GM21576 (cell line): ENCODE results near the gene NCOA5.

Experiments used
- ATAC-seq: cut with Tn5 transposase; IDR thresholded peaks from one replicate; pipeline ENCODE4 v1.9.1; 2021; ENCODE audit warnings: mild to moderate bottlenecking, moderate library complexity; ENCODE audit not compliant: unreplicated experiment

The NCOA5 gene

GRCh38 chr20:46046588-46047310 lies 43.0 kb downstream of the NCOA5 start:
- no peak for ATAC-seq

DNA sequence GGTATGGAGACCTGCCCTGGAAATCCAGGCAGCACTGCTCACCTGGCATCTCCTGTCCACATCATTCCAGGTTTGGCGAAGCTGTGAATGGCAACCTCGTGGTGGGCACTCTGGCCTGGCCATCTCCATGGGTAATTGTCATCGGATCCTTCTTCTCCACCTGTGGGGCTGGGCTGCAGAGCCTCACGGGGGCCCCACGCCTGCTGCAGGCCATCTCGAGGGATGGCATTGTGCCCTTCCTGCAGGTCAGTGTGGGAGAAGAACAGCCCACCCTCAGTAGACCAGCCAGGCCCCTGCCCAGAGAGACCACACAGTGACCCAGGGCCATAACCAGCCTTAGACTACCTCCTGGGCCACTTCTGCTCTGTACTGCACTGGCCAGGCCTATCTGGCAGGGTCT lies 44.9 kb downstream of the NCOA5 start:
- no peak for ATAC-seq

DNA sequence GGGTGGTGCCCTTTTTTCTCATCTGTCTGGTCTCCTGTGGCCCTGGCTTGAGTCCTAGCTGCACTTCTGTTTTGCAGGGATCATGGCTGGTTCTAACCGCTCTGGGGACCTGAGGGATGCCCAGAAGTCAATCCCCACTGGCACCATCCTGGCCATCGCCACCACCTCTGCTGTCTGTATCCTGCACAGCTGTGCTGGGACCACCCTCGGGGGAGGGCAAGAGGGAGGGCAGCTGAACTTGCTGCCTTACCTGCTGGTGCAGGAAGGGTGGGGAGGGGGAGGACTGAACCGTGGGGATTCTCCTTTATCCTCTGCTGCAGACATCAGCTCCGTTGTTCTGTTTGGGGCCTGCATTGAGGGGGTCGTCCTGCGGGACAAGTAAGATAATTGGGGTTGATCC lies 46.2 kb downstream of the NCOA5 start:
- ATAC-seq = no peak

DNA sequence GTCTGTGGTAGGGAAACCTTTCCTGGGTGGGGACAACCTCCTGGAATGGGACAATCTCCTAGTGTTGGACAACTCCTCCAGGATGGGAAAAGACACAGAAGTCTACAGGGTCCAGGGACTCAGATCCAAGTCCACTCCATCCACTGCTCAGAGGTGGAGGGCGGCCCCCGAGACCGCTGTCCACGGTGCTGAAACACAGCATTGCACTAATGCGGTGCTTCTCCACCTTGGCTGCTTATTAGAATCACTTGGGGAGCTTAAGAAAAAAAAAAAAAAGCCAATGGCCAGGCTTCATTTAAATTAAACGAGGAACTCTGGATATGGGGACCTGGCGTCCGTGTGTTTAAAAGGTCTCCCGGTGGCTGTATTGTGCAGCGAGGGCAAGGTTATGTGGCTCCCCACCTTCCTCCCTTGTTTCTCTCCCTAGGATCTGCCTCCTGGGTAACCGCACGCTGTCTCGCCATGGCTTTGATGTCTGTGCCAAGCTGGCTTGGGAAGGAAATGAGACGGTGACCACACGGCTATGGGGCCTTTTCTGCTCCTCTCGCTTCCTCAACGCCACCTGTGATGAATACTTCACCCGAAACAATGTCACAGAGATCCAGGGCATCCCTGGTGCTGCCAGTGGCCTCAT lies 48.7 kb downstream of the NCOA5 start:
- ATAC-seq = no peak

DNA sequence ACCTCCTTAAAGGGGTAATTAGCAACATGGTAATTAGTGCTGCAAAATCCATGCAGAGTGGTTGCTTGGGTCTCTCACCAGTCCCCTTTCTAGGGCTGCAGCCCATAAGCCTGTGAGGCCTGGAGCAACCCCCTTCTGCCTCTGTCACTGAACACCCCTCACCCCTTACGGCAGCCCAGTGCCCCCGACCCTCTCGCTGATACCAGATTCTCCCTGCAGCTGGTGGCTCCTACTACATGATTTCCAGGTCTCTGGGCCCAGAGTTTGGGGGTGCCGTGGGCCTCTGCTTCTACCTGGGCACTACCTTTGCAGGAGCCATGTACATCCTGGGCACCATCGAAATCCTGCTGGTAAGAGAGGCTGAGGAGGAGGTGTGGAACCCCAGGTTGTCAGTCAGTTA lies 52.7 kb downstream of the NCOA5 start:
- no peak for ATAC-seq

DNA sequence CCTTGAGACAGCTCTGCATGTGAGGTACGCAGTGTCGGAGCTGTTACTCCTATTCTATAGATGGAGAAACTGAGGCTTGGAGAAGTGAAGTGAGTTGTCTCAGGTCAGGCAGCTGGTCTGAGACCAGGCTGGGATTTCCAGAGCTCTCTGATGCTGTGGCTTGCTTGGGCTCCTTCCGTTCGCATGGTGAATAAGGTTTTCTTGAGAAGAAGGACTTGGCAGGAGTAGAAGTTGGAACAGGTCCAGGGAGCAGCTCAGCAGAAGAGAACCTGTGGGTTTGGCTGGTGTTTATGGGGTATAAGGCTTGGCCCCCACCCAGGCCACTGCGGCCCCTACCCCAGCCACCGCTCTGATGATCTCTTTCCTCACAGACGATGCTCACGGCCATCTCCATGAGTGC lies 53.4 kb downstream of the NCOA5 start:
- no peak for ATAC-seq

DNA sequence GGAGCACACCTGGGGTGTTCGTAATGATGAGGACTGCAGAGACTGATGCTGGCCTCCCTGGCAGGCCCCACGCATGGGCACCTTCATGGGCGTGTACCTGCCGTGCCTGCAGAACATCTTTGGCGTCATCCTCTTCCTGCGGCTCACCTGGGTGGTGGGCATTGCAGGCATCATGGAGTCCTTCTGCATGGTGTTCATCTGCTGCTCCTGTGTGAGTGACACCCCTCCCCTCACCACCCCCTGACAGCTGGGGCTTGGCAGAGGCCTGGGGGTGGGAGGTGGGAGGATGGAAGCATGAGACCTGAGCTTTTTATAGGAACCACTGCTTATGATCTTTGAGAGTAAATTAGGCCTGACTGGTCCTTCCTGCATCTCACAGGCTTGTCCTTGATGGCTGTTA lies 54.0 kb downstream of the NCOA5 start:
- no peak for ATAC-seq

DNA sequence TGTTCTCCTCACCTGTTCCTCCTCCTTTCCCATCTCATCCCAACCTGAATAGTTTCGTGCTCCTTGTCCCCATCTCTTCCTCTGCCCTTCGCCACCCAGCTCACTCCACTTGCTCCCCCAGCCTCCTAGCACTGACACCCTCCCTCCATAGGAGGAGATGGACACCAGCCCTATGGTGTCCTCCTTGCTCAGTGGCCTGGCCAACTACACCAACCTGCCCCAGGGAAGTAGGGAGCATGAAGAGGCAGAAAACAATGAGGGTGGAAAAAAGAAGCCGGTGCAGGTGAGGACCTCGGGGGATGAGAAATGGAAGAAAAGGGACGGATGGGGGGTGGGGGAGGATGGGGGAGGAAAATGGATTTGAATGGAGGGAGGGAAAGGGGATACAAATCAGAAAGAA lies 54.5 kb downstream of the NCOA5 start:
- no peak for ATAC-seq

DNA sequence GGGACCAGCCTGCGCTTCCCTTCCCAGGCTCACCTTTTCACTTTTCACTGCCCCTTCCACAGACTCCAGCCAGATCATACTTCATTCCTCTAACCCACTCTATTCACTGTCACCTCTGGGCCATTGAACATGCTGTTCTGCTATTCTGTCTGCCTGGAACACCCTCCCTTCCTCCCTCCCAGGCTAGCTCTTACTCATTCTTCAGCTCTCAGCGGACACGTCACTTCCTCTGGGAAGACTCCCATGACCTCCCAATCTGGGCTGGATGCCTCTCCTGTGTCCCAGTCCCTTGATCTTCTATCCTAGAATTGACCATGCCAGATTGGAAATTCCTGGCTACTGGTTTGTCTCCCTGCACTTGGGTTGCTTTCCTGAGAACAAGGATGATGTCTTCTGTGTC lies 55.7 kb downstream of the NCOA5 start:
- ATAC-seq = no peak

DNA sequence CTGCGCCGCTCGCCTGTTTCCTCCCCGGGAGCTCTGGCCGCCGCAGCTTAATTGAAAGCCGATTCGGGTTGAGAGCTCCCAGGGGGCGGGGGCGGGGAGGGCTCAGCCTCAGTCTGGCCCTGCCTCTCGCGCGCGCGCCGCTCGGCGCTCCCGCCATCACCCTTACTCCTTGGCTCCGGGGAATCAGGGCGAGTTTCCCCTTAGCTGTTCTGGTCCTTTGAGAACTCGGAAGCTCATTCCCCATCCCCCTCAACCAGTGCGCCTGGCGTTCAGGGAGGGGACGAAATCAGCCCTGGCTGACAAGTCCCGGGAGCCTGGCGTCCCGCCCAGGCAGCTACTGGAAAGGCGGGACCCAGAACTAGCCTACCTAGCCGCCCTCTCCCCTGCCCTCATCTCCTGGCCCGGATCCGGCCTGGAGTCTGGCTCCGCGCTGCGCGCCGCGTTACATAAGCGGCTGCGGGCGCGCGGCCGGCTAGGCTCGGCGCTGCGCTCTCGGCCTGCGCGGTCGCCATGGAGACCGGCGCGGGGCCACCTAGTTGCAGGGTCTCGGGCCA lies 58.0 kb downstream of the NCOA5 start:
- no peak for ATAC-seq

- no peak for ATAC-seq
Observed at GRCh38 chr20:46031014-46031569, 58.7 kb downstream of the NCOA5 start.

GRCh38 chr20:46030284-46031013 lies 59.3 kb downstream of the NCOA5 start:
- ATAC-seq = no peak

- no peak for ATAC-seq
Observed at GRCh38 chr20:46028772-46029371, 60.9 kb downstream of the NCOA5 start, which contains the start of gene SLC12A5. Gene SLC12A5, plus strand, starts transcription at chr20:46029215. Its CDS starts 130 bp downstream, at chr20:46029345.

GRCh38 chr20:46028110-46028509 lies 61.7 kb downstream of the NCOA5 start:
- ATAC-seq = no peak

DNA sequence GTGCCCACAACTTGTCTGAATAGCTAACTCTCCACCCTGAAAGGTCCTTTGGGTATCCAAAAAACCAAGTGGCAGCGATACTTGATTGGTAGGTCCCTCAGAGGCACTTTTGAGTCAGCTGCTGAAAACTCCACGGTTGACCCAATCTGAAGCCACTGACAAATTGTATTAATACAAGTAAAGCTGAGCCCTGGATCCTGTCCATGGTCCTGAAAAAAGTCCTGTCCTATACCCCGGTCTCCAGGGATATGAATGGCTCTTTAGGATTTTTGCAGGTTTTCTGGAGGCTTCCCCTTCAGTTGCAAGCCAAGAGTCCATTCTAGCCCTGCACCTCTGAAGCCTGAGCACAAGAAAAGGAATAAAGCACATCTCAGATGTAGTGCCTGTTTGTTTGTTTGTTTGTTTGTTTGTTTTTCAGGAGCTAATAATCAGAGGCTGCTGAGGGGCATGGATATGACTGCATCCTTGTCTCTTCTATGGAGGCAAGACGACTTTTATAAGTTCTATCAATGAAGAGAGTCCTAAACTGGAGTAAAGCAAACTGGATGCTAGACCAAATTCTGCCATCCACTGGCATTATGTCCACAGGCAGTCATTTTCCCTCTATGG lies 62.4 kb downstream of the NCOA5 start:
- no peak for ATAC-seq

DNA sequence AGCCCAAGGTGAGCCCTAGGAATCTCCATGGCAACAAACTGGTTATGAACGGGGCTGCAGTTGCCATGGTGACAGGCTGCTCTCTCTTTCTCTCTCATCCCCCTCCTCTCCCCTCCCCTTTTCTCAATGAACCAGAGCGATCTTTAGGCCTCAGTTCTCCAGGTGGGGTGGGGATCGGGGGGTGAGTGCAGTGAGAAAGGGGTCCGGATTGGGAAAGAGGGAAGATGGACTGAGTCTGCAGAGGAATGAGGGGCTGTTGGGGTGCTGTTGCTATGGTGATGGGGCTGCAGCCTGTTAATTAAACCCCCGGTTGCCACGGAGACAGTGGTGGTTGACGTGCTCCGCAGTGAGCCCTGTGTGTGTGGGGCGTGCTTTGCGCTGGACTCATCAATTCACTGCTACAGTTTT lies 64.4 kb downstream of the NCOA5 start:
- no peak for ATAC-seq

DNA sequence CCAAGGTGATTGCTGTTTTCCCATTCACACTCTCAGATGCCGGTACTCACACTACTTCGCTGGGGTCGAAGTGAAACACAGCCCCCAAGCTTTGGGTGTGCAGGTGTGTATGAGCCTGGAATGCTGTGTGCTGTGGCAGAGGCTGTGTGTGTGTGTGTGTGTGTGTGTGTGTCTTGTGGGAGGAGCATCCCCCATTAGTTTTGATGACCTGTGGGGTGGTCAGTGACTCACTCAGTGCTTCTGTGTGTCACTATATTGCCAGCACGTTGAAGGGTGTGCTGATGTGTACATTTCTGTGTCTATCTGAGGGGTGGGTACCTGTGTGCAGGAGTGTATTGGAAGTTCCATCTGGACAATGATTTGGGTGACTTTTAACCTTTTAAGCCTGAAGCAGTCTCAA lies 65.8 kb downstream of the NCOA5 start:
- no peak for ATAC-seq

- ATAC-seq = no peak
Observed at GRCh38 chr20:46023148-46023484, 66.6 kb downstream of the NCOA5 start.

- no peak for ATAC-seq
Observed at GRCh38 chr20:46022411-46023147, 67.2 kb downstream of the NCOA5 start.
